ENCODE results near the gene TRIM46.

TRIM46 gene, protein sequence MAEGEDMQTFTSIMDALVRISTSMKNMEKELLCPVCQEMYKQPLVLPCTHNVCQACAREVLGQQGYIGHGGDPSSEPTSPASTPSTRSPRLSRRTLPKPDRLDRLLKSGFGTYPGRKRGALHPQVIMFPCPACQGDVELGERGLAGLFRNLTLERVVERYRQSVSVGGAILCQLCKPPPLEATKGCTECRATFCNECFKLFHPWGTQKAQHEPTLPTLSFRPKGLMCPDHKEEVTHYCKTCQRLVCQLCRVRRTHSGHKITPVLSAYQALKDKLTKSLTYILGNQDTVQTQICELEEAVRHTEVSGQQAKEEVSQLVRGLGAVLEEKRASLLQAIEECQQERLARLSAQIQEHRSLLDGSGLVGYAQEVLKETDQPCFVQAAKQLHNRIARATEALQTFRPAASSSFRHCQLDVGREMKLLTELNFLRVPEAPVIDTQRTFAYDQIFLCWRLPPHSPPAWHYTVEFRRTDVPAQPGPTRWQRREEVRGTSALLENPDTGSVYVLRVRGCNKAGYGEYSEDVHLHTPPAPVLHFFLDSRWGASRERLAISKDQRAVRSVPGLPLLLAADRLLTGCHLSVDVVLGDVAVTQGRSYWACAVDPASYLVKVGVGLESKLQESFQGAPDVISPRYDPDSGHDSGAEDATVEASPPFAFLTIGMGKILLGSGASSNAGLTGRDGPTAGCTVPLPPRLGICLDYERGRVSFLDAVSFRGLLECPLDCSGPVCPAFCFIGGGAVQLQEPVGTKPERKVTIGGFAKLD

DNA sequence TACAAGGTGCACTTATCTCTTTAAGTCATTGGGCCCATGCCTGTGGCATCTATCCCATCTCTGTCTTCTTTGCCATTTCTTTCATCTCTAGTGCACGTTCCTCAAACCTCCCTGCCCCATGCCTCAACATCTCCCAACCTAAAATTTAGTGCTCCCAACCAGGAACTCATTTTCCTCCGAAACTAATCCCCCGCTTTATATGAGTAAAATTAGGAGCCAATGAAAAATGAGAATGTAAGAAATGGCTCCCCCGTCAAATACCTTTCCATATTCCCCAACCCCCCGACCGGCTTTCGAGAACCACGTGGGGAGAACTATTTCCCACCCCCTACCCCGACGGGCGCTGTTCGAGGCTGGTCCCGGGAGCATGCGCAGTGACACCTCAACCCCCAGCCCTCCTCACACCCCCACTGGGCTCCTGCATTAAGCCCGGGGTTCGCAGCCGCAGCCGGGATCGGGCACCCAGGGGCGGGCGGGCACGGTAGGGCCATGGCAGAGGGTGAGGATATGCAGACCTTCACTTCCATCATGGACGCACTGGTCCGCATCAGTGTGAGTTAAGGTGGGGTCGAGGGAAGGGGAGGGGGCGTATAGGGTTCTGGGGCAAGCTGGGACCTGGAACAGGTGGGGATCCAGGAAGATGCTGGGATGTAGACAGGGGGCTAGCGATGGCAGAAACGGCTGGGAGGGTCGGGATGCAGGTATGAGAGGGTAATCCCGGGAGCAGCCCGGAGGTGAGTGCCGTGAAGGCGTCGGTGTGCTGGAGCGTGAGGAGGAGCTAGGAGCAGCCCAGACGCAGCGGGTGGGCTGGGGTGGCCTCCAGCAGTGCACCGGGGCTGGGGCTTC, at the start of gene TRIM46:
TRIM46 (plus strand) TSS at position 372 of the 846 bp plus-strand sequence; CDS start at position 490, 118 bp downstream.
- peak; percentile 49 for DNase-seq

DNA sequence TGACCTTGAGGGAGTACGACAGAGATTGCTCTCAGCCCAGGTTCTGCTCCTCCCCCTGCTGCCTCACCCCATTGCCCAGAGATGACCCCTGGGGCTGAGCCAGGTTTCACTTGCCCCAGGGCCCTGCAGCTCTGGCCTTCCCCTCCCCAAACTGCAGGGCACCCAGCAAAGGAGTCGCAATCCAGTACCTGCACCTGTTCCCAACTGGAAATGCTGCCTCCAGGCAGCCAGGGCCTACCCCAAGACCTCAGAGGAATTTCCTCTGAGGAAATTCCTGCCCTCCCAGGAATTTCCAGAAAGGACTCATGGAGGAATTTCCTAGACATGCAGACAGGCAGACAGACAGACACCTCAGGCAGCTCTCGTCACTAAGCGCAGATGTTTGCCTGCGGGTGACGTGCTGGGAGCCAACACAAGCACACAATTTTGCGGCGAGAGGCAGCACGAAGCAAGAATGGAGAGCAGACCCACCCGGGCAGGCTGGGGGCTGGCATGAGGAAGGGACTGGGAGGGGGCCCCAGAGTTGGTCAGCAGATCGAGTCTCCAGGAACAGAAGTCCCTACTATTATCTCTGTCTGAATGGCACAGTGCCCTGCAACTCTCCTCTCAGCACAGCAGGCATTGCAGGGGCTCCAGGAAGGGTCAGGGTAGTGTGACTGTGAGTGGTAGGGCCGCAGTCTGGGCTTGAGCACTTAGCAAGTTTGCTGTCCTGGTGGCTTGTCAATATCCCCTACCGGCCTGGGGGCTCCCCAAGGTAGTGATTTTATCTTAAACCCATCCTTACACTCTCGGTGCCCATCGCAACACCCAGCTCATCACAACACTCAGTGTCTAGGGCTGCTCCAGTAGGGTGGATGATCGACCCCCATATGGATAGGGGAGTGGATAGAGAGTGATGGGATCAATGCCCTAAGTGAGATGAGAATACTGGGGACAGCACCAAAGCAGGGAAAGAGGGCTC, 48.9 kb upstream of the TRIM46 start:
- no peak for DNase-seq

DNA sequence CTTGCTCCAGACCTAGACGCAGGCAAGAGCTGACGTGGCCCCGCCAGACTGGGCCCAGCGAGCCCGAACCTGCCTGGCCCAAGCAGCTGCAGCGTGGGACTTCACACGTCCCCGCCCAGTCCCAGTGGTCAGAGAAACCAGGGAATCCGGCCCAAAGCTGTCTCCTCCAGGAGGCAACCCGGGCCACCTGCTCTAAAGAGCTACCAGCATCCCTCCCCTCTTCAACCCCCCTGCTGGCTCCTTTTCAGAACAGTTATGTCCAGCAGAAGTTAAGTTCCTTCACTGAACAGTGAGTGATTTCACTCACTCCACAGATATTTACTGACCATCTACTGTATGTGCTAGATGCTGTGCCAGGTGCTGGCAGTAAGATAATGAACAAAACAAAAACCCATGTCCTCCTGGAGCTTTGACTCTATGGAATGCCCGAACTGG, 48.1 kb upstream of the TRIM46 start:
- DNase-seq = no peak

DNA sequence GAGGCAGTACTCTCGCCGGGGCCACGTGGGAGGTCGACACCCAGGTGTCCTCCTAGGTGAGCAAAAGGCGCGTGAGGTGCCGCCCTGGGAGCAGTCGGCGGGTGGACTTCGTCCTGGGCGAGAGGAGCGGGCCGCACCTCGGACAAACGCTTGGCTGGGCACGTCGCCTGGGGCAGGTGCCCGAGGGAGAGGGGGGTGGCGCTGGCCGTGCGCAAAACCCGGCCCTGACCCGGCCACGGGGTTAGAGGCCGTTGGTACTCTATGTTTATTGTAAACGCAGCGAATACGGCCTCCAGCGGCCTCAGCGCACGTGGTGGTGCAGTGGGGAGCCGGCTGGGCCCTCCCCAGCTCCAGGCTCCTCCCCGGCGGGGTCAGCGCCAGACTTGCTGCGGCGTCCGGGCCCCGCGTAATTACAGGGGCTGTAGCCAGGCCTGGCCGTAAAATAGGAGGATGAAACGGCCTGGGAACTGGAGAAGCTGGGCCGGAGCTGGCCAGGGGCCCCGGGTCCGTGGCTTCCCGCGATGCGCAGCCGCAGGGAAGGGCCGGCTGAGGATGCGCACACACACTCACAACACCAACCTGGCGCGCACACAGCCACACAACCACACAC, 47.6 kb upstream of the TRIM46 start:
- DNase-seq = no peak

DNA sequence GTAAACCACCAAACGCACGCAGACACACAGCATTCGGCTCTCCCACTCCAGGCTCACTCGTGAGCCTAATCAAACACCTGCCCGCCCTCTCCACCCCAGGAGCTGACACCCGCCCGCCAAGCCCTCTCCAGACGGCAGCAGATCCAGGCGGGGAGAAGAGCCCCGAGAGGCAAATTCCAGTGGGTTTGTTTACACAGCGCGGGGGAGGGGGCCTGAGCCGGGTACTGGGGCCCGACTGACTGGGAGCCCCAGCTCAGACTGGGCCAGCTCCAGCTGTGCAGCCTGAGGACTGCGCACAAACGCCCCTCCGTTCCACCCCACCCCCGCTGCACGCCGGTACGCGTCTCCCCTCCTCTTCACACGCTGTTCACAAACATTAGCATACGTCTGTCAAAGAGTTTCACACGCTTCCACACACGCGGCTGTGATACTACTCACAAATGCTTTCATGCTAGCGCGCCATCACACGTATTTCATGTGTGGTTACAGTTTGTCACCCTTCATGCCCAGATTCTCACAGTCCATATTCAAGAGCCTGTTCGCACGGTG, 47.0 kb upstream of the TRIM46 start:
- DNase-seq = peak; percentile 9

DNA sequence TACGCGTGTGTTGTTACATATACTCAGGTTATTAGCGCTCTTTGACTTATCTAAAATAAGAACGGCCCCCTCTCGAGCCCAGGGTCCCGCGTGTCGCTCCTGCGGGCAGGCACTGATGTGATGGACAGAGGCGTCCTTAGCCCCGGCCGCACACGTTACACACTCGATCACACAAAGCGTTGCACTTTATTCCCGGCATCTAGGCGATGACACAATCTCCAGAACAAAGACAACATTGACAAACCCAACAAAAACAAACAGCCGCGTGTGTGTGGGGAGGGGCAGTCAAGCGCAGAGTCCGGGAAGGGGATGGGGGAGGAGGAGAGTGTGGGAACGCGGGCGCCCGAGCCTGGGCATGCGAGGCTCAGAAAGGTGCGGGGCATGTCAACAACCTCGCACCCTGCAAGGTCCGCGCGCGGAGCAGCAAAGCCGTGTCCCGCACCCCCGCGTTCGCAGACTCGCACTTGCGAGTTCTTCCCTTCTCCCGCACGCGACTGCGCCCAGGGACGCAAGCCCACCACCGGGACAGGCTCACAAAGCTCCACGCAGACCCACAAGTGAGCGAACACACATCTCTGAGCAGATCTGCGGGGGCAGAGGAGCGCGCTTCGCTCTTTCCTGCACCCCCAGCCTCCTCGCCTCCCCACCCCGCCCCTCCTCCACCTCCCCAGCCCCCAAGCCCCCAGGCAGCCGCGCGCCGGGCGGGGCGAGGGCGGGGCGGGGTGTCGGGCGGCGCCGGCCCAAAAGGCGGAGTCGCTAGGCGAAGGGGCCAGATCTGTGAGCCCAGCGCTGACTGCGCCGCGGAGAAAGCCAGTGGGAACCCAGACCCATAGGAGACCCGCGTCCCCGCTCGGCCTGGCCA, 46.3 kb upstream of the TRIM46 start, which contains the start of gene EFNA1:
EFNA1 (plus strand) TSS at position 772 of the 862 bp plus-strand sequence. CDS start 102 bp downstream, outside the sequence.
- DNase-seq = peak; percentile 22

DNA sequence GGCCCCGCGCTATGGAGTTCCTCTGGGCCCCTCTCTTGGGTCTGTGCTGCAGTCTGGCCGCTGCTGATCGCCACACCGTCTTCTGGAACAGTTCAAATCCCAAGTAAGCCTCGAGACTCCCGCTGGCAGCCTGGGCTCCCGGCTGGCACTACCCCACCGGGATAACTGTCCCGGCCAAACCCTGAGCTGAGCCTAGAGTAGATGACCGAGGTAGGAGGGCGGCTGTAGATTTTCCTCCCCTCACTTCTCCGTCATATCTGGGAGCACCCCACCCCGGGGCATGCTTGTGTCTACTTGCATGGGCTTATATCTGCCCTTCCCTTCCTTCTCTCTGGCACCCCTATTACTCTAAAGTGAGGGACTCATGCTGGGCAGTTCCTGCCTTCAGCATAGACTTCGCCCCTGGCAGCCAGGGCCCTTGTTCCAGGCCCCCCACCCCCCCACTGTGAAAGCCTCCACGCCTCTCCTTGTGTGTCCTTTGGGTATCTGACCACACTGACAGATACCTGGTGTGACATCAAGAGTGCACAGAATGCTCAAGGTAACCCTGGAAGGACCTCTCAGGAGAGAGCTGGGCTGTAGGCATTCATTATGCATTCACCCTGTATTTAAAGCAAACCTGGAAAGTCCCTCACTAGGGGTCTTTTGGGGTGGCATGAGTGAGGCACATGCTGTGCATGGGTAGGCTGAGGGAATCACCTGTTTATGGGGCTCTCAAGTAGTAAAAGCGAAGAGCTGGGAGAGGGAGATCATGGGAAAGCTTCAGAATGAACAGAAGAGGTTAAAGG, 45.5 kb upstream of the TRIM46 start:
- no peak for DNase-seq

DNA sequence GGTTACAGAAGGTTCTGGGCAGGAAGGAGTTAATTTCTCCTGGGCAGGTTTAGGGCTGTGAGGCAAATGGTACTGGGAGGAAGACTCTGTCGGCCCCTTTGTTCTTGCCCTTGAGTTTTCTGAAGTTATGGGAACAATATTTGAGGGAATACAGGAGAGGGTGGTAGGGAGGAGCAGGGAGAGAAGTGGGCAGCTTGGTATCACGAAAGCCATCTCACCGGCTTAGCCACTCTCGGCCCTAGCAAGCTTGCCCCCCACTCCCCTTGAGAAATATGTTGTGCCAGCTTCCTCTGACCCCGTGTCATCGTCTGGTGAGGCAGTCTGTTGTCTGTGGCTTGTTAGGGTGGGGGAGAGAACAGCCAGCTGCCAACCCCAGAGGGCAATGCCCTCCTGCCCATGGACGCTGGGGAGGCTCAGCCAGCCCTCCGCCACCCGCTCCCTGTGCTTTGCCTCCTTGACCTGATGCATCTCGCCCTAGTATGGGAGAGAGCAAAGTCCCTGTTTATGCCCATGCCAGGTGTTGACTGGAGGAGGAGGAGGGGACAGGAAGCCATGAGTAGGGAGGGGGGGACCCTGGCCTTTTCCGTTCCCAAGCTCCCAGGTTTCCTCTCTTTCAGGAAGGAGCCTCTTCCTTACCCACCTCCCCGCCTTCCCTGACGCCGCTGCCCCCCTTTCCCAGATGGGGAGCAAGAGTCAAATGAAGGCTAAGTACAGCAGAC, 44.7 kb upstream of the TRIM46 start:
- no peak for DNase-seq

DNA sequence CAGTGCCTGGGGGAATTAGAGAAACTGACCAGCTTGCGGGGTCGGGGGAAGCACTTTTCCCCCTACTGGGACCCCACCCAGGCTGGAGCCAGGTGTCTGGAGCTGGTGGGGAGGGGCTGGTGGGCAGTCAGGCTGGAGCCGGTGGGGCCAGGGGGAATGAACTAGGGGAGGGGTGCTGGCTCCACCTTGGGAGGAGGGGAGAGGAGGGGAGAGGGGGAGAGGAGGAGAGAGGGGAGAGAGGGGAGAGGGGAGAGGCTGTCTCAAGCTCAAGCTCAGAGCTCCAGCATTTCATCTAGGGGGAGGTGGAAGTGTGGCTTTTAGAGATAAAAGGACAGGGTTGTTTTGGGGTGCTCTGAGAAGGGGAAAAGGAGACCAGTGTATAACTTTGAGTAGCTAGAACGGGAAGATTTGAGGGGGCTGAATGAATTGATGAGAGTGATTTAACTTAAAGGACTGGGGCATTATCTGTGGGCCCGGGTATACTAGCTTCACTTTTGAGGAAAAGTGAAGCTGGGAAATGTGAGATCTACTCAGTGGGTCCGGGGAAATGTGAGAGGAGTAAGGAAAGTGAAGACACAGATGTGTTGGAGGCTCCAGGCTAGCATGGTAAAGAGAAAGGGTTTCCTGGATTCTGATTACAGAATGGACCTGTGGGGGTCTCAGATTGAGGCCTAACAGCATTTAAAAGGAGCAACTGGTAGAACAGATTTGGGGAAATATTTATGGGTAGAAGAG, 43.2 kb upstream of the TRIM46 start:
- no peak for DNase-seq

DNA sequence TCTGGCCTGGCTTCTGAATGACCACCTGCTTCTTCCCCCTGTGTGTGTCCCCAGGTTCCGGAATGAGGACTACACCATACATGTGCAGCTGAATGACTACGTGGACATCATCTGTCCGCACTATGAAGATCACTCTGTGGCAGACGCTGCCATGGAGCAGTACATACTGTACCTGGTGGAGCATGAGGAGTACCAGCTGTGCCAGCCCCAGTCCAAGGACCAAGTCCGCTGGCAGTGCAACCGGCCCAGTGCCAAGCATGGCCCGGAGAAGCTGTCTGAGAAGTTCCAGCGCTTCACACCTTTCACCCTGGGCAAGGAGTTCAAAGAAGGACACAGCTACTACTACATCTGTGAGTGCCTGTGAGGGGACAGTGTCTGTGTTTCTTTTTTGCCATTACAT, 42.4 kb upstream of the TRIM46 start:
- no peak for DNase-seq

DNA sequence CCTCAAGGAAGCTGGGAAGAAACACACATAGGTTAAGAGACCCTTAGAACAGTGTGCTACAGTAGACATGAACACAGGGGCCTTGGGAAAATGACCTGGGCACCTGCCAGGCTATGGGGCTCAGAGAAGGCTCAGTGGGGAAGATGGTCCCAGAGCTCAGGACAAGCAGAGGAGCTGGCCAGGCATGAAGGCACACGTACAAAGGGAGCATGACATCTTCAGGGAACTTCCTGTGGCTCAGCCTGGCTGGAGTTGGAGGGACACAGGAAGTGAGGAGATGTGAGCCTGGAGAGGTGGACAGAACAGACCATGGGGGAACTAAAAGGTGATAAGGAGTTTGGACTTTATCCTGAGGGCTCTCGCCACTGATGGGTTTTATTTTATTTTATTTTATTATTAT, 41.8 kb upstream of the TRIM46 start:
- DNase-seq = no peak

DNA sequence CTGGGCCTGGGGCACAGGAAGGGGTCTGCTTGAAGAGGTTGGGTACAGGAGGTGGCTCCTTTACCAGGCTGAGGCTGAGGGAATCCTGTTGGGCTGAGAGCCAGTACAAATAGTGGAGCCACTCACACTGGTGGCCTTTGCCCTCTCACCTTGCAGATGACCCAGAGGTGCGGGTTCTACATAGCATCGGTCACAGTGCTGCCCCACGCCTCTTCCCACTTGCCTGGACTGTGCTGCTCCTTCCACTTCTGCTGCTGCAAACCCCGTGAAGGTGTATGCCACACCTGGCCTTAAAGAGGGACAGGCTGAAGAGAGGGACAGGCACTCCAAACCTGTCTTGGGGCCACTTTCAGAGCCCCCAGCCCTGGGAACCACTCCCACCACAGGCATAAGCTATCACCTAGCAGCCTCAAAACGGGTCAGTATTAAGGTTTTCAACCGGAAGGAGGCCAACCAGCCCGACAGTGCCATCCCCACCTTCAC, 39.8 kb upstream of the TRIM46 start:
- no peak for DNase-seq

DNA sequence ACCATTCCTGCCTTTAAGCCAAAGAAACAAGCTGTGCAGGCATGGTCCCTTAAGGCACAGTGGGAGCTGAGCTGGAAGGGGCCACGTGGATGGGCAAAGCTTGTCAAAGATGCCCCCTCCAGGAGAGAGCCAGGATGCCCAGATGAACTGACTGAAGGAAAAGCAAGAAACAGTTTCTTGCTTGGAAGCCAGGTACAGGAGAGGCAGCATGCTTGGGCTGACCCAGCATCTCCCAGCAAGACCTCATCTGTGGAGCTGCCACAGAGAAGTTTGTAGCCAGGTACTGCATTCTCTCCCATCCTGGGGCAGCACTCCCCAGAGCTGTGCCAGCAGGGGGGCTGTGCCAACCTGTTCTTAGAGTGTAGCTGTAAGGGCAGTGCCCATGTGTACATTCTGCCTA, 39.3 kb upstream of the TRIM46 start:
- DNase-seq = no peak

DNA sequence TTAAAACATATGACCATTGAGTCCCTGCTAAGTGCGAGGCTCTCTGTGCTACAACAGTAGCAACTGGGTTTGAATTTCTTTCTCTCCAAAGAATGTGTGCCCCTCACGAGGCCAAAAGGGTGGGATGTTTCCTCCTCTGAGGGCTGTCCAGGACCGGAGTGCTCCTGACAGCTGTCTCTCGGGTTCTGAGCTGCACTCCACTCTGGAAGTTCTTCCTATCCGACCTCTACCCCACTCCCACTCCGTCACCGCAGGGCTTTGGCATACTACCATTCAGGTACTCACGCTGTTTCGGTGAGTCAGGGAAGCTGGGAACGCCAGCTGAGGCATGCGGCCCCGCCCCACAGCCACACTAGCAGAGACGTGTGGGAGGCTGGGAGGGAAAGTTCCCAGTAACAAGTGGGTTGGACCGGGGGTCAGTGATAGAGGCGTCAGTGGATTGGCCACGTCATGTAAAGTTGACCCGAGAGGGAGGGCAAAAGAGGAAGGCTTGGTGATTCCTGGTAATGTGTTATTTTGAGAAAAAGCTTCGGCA, 38.7 kb upstream of the TRIM46 start:
- DNase-seq = peak; percentile 10

DNA sequence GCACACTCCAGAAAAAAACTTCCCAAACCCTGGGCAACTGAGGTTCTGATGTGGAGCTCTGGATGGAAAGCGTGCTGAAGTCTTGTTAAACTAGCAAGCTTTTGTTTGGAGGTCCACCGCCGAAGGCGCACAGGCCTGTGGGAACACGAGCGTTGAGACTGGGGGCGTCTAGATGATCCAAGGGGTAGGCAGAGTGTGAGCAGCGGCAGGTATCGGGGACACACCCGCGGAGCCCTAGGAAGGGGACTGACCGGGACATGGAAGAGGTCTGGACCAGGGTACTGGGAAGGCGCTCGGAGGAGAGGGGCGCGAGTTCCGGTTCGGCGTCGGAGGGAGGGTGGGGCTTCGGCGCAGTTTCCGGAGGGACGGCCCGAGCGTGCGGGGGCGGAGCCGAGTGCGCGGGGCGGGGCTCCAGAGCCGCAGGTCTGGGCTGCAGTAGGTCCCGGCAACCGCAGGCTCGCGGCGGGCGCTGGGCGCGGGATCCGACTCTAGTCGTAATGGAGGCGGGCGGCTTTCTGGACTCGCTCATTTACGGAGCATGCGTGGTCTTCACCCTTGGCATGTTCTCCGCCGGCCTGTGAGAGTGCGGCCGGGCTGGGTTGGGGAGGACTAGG, 38.1 kb upstream of the TRIM46 start, which contains the start of gene SLC50A1:
SLC50A1 (plus strand) TSS at position 438 of the 614 bp plus-strand sequence; CDS start at position 498, 60 bp downstream.
- peak; percentile 87 for DNase-seq

DNA sequence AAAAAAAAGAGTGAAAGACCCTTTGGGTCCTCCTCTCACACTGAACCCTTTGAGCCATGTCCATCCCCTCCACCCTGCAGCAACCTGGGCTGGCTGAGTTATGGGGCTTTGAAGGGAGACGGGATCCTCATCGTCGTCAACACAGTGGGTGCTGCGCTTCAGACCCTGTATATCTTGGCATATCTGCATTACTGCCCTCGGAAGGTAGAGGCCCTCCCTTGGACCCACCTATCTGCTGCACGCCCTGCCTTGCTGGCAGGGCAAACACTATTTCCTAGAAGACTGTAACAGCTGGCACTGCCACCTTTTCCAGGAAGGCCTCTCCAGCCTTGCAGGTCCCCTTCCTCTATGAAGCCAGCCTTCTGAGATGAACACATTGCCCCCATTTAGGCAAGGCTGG, 36.9 kb upstream of the TRIM46 start:
- DNase-seq = peak; percentile 10
